GM04503 (cell line): ENCODE data around the gene C16orf86.
A peak's percentile ranks its signal among the peaks of the same experiment; 100 is the strongest.

Experiments
- DNase-seq: peaks from one replicate; pipeline ENCODE4 v3.0.0-alpha.2; 2012; ENCODE audit warnings: low read depth

Gene C16orf86

DNA sequence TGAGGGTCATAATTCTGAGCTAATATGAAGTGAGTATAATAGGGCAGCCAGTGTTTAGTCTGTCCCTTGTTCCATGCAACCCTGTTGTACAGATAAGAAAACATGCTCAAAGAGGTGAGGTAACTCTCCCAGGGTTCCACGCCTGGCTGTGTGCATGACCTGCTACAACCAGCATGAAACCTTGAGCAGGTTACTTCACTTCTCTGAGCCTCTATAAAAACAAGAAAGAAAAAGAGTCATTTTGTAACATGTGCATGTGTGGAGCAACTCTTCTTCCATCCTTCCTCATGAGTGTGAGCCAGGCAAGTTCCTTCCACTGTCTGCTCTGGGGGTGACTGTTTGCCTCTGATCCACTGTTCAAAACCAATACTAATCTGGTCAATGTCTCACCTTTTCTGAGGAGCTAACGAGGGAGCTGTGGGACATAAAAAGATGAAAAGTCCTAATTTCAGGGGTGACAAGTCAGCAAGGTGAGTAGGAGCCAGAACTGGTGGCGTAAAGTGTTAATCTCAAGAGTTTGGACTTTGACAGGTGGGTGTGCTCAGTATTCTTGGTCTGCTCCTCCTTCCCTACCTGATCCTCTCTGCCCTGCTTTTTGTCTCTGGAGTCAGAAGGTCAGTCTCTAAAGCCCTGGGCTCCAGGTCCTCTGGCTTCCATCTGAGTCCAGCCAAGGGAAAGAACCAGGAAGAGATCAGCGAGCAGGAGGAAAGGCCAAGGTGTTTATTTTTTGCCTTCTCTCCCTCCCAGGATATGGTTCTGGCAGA lies 31.0 kb downstream of the C16orf86 start:
- DNase-seq = no peak

DNA sequence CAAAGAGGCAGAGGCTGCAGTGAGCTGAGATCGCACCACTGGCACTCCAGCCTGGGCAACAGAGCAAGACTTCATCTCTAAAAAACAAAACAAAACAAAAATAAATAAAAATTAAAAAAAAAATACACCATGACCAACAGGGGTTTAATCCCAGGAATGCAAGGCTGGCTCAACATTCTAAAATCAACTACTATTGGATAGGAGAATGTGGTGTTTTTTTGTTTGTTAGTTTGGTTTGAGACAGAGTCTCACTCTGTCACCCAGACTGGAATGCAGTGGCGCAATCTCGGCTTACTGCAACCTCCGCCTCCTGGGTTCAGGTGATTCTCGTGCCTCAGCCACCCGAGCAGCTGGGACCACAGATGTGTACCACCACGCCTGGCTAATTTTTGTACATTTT lies 32.7 kb downstream of the C16orf86 start:
- no peak for DNase-seq

DNA sequence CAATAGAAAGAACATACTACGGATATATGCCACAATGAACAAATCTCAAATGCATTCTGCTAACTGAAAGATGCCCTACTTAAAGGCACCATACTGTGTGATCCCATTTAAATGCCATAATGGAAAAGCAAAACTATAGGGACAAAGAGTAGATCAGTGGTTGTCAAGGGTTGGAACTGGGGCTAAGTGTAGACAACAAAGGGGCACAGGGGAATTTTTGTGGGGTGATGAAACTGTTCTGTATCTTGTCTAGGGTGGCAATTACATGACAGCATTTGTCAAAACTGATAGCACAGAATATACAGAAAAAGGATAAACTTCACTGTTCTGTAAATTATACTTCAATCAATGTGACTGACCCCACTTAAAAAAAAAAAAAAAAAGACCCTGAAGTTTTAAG lies 34.8 kb downstream of the C16orf86 start:
- no peak for DNase-seq

DNA sequence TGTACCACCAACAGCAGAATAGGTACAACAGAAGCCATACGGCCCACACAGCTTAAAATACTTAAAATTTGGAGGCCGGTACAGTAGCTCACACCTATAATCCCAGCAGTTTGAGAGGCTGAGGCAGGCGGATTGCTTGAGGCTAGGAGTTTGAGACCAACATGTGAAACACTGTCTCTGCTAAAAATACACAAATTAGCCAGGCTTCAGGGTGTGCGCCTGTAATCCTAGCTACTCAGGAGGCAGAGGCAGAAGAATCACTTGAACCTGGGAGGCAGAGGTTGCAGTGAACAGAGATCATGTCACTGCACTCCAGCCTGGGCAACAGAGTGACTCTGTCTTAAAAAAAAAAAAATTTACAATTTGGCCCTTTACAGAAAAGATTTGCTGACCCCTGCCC lies 35.5 kb downstream of the C16orf86 start:
- no peak for DNase-seq

DNA sequence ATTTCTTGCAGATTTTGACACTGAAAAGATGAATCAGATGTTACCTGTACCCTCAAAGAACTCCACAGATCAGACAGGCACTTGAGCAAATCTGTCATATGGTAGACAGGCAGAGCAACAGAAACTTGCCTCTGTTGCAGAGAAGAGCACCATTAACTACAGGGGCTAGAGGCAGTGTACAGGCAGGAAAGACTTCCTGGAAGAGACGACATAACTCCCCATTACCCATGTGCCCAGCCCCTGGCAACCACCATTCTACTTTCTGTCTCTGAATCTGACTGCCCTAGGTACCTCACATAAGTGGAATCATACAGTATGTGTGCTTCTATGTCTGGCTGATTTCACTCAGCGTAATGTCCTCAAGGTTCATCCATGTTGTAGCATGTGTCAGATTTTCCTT lies 37.0 kb downstream of the C16orf86 start:
- no peak for DNase-seq

DNA sequence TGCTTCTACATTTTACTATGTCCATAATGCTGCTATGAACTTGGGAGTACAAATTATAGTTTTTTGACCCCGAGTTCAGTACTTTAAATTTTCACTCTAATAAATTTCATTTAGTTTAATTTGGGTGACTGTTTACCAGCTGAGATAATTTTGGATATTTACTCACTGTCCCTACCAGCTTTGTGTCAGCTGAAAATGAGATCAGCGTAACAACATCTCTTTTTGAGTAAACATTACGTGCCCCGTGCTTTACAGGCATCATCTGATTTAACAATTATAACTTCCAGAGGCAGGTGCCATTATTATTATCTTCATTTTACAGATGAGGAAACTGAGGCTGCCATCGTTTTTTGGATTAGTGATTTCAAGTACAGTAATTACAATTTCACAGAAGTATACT lies 37.5 kb downstream of the C16orf86 start:
- DNase-seq = no peak

DNA sequence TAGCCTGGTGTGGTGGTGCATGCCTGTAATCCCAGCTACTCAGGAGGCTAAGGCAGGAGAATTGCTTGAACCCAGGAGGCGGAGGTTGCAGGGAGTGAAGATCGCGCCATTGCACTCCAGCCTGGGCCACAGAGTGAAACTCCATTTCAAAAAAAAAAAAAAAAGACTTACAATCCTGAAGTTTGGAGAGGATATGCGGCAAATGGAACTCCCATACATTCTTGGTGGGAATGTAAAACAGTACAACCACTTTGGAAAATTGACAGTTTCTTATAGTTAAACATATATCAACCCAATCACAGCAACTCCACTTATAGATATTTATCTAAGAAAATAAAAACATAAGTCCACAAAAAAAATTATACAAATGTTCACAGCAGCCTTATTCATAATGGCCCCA lies 40.6 kb downstream of the C16orf86 start:
- DNase-seq = no peak

DNA sequence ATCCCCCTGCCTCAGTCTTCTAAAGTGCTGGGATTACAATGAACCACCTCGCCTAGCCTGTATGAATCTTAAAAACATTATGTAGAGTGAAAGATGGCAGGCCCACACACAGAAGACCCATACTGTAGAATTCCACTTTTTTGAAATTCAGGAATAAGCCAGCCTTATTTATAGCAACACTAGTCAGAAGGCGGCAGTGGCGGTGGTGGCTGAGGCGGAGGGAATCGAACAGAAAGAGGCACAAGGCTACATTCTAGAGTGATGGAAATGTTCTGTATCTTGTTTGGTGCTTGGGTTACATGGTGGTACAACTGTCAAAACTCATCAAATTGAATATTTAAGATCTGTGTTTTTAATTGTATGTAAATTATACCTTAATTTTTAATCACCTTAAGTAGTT lies 41.2 kb downstream of the C16orf86 start:
- DNase-seq = no peak

DNA sequence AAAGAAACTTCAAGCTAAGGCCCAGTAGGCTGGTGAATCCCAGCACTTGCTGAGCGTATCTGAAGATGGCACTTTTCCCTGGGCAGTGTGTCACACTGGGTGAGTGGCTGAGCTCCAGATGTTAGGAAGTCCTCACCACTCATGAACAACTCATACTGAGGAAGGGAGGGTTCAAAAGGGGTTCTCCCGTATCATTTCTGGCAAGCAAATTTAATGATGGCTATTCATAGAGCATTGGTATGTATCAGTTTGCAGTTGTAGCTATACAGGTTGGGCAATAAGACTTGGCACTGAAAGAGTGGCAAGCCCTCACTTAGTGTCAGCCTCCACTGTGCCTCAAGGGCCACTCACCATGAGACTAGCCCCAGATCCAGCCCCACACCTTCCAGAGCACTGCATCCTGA lies 41.8 kb downstream of the C16orf86 start:
- DNase-seq = peak; percentile 45

DNA sequence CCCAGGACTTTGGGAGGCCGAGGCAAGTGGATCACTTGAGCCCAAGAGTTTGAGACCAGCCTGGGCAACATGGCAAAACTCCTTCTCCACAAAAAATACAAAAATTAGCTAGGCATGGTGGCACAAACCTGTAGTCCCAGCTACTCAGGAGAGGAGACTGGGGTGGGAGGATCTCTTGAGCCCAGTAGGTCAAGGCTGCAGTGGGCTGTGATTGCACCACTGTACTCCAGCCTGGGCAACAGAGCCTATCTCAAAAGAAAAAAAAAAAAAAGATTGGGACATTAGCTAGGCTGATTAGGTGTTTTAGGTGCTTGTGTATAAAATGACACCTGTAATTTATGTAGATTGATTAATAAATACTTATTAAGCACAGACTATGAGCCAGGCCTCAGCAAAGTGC lies 42.4 kb downstream of the C16orf86 start:
- DNase-seq = no peak

DNA sequence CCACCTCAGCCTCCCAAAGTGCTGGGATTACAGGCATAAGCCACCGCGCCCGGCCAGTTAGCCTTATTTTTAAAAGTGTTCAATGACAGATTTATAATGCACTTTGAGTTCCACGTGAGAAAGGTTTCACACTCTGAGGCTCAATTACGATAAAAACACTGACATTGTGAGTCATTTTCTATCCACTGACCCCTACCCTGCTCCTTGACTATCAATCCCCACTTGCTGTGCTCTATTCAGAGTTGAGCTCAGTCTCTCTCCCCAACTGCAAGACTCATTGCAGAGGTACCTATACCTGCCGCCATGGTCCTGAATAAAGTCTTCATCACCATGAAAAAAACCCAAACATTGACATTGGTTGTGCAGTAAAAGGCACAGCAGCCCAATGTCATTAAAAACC lies 44.0 kb downstream of the C16orf86 start:
- no peak for DNase-seq

DNA sequence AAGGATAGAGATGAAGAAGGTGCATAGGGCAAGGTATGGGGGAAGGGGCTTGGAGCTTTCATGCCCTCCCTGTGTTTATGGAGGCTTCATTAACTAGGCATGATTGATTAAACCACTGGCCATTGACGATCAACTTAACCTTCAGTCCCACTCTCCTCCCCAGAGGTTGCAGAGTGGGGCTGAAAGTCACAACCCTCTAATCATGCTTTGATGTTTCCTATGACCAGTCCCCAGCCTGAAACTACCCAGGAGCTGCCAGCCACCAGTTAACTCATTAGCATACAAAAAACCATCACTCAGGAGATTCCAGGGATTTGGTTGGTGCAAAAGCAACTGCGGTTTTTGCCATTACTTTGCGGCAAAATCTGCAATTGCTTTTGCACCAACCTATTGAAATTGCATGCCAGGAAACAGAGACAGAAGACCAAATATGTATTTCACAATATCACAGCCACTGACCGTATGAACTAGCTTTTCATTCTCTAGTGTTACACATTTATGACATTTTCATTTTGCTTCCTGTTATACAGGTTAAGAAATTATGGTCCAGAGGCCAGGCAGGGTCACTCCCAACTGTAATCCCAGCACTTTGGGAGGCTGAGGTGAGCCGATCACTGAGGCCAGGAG lies 47.1 kb downstream of the C16orf86 start:
- DNase-seq = no peak

DNA sequence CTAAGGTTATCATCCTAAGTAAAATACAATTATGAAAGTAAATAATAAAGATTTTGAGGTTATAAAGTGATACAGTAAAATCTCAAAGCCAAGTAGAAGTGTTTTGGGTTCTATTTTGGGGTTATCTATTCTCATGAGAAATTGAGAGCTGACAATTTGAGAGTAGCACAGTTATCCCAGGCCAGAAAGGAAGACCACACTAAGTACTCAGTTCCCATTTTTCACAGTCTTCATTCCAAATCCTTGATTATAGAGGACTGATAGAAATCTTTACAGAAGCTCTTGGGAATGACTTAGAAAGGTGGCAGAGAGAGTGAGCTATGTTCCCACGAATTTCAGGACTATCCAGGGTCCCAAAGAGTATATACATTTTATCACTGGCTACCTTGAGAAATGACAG lies 47.9 kb downstream of the C16orf86 start:
- DNase-seq = no peak

DNA sequence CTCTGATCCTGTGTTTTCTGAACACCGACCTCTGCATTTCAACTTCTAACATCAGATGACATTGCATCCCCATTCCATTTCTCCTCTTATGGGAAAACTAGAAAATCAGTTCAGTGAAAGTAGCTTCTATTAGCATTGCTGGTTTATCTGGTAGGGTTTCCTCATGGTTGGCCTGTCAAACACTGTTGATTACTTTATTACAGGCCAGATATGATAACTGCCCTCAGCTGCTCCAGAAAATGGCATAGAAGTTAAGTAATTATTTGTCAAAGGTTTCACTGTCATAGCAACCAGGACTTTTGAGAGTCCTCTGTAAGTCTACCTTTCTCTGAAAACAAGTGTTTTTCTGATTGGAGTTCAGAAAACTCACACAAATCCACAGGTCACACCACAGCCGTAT lies 49.5 kb downstream of the C16orf86 start:
- DNase-seq = no peak
